GM20431 (cell line): ENCODE measurements around the gene FAM131C.
"Not testable (repeated sequence)": the region's sequence is repeated elsewhere in the genome, so short reads cannot be mapped to it uniquely, and the experiment has no call there.

Source experiments
- in situ Hi-C: fragments of 300-500 bp; cut with MseI, MboI; formaldehyde crosslinking; loops from one replicate; pipeline ENCODE4 v1.15.0; 2020; ENCODE audit warnings: low sequenced_read_pairs; ENCODE audit not compliant: unreplicated experiment

FAM131C gene

DNA sequence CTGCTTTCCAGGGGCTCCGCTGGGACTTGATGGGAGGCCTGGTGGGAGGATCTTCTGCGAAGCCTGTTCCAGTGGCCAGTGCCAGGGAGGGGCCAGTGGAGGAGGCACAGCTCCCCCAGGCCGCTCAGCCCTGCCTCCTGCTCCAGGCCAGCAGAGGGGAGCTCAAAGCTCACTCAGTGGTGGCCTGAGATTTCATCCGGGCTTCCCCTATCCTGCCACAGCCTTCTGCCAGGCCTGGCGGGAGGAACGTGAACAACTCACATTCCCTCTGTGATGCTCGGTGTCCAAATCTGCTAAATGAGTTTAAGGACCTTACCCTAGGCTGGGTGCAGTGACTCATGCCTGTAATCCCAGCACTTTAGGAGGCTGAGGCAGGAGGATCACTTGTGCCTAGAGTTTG, 26.6 kb downstream of the FAM131C start:
- in situ Hi-C loops, result no loop called here

DNA sequence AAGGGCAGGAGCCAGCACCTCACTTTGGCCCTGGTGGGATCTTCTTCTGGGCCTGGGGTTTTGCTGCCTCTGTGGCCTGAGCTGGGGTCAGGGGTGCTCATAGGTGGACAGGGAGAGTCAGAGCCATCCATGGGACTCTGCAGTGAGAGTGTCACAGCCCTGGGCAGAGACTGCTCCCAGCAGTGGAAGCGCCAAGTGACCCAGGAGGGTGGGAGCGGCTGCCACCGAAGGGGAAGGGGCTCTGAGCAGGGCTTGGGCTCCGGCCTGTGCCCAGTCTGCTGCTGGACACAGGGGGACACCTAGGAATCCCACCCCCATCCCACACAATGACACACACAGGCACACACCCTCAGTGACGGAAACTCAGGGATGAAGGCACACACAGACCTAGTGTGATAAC, 29.5 kb downstream of the FAM131C start:
- in situ Hi-C loops, result no loop called here

GRCh38 chr1:16043521-16043920, 29.9 kb downstream of the FAM131C start, which contains the start of gene CLCNKB:
Gene CLCNKB (plus strand): TSS chr1:16043782. CDS start chr1:16044493, 711 bp downstream.
- in situ Hi-C loops, result no loop called here

GRCh38 chr1:16042654-16043053, 30.8 kb downstream of the FAM131C start:
- in situ Hi-C loops, result not testable (repeated sequence)

GRCh38 chr1:16042096-16042495, 31.4 kb downstream of the FAM131C start:
- in situ Hi-C loops, result no loop called here

DNA sequence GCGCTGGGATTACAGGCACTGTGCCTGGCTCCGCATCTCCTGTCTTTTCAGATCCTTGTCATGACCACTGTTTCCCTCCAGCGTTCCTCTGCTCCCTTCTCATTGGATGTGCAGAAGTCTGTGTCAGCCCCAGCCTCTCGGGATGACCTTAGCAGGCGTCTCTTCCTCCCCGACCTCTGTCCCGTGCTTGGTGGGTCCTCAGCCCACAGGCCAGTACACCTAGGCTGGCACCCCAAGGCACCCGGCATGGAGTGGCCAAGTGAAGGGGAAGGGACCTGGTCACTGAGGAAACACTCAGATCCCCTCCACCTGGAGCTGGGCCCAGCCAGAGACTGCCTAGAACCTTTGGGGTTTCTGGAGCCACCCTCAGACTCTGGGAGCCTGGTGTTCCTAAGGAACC, 32.3 kb downstream of the FAM131C start:
- in situ Hi-C loops, result no loop called here

- in situ Hi-C loops, result not testable (repeated sequence)
Measured at GRCh38 chr1:16039871-16040270, 33.6 kb downstream of the FAM131C start.

DNA sequence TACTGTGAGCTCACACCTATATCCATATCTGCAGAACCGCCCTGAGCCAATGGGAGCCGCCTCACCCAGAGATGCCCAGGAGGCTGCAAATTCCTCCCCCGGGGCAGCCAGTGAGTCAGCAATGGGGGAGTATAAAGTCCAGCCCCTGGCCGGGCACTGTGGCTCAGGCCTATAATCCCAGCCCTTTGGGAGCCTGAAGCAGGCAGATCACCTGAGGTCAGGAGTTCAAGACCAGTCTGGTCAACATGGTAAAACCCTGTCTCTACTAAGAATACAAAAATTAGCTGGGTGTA, 34.9 kb downstream of the FAM131C start:
- in situ Hi-C loops, result no loop called here

GRCh38 chr1:16036461-16036860, 37.0 kb downstream of the FAM131C start:
- in situ Hi-C loops, result not testable (repeated sequence)

DNA sequence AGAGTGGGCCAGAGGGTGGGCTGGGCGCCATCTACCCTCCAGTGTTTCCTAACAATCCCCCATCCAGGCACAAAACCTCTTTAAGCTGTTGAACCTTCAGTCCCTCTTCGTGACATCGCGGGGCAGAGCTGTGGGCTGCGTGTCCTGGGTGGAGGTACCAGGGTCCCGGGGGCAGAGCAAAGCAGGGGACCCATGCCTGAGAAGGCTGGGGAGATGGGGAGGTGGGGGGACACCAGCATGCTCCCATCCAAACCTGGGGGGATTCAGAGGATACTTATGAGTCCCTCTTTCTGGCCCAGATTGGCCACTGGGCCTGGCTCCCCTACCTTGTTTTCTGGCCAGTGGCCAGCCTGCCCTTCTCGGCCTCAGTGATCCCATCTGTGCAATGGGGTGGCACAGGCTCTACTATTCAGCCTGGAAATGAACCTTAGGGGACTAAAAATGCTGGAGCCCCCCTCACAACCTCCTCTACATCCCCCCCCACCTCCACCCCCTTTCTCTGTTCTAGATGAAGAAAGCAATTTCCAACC, 40.3 kb downstream of the FAM131C start:
- in situ Hi-C loops, result not testable (repeated sequence)

DNA sequence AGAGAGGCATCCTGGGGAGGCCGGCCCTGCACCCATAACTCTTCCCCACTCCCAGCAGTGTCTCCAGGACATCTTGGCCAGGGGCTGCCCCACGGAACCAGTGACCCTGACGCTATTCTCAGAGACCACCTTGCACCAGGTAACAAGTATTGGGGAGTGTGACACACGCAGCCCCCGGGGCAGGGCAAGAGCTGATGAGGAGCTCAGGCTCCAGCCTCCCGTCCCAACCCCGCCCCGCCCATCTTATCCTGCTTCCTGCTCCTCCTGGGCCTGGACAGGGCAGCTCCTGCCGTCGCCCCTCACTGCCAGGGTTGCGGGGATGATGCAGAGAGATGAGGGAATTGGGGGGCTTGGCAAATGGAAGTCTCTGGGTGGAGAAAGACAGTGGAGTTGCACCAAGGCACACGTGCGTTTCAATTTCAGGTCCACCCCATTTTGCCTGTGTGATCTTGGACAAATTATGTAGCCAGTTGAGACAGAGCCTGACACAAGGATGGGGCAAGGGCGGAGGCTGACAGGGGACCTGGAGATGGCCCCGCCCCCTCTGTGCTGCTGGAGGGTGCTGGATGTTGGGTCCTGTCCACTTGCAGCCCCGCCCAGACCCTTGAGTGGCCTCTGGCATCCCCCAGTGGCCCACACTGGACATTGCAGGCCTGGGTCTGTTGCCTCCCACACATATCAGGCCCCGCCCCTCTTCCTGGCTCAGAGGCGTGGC, 40.9 kb downstream of the FAM131C start:
- in situ Hi-C loops, result no loop called here

- in situ Hi-C loops, result no loop called here
Measured at GRCh38 chr1:16031551-16031950, 41.9 kb downstream of the FAM131C start.

- in situ Hi-C loops, result no loop called here
Measured at GRCh38 chr1:16029288-16029687, 44.2 kb downstream of the FAM131C start.

- in situ Hi-C loops, result not testable (repeated sequence)
Measured at GRCh38 chr1:16029003-16029268, 44.5 kb downstream of the FAM131C start.

GRCh38 chr1:16028237-16029002, 45.0 kb downstream of the FAM131C start:
- in situ Hi-C loops, result no loop called here

DNA sequence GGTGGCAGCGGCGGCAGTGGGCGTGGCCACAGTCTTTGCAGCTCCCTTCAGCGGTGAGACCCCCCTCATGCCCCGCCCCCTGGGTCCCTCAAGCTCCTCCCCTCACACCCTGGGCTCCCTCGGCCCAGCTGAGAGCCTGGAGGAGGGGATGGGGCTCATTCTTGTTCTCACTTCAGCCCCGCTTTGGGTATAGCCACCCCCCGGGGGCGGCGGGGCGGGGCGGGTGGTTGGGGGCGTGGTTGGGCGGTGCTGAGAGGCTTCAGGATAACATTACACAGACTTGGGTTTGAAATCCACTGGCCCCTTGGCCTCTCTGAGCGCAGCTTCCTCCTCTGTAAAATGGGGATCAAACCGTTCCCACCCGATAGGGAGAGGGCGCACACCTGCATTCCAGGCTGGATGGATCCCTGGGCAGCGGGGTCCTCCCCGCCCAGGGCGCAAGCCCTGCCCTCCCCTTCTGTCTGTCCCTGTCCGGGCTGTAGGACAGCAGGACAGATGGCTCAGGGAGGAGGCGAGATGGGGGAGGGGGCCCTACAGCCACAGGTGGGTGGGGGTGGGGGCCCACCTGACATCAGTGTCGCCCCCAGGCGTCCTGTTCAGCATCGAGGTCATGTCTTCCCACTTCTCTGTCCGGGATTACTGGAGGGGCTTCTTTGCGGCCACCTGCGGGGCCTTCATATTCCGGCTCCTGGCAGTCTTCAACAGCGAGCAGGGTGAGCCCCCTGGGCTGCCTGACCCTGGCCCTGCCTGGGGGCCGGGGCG, 46.5 kb downstream of the FAM131C start:
- in situ Hi-C loops, result no loop called here

GRCh38 chr1:16026302-16026701, 47.1 kb downstream of the FAM131C start:
- in situ Hi-C loops, result not testable (repeated sequence)

GRCh38 chr1:16023050-16023653, 50.3 kb downstream of the FAM131C start:
- in situ Hi-C loops, result no loop called here

GRCh38 chr1:16022393-16022792, 51.1 kb downstream of the FAM131C start:
- in situ Hi-C loops, result no loop called here

GRCh38 chr1:16021681-16022080, 51.8 kb downstream of the FAM131C start, which contains the start of gene CLCNKA:
Gene CLCNKA (plus strand): TSS chr1:16022036. CDS start chr1:16022620, 584 bp downstream.
- in situ Hi-C loops, result no loop called here
